ENCODE measurements around the gene MMP15. TPM values are rescaled to one million over a fixed set of nuclear protein-coding genes. Genes with fewer than 3 reads are reported as not detected.

The MMP15 gene
- total RNA-seq, 1 donor from 2014 or later: 15.4 TPM

DNA sequence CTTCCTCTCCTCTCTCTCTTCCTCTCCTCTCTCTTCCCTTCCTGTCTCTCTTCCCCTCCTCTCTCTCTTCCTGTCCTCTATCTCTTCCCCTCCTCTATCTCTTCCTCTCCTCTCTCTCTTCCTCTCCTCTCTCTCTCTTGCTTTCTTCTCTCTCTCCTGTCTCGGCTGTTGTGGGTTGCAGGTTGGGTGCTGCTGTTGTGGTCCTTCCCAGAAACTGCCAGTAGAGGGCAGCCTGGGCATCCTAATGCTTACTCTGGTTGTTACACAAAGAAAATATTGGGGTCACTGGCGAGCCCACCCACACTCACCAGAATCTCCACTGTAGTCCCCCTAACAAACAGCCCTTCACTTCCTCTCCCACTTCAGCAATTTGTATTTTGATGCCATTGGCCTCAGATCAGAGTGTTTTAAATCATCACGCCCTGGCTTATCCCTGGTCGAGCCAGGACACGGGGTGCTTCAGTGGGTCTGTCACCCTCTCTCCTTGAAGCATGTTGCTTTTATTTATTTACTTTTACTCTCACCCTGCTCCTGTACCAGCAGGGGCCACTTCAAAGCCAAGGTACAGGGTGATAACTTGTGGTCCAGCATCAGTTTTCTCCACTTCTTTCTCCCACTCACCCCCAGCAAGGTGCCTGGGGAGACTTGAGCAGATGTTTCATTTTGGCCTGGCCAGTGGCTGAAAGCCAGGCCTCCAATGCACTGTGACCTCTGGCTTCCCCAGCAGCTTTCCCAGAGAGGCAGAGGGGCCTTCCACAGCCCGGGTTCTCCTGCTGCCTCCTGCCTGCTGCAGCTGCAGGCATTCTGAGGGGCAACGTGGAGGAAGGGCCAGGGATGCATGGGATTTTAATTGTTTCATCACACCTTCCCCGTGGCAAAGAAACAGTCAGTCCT, 4.7 kb upstream of the MMP15 start:
- no peaks in the 10 kb centered on the region for H3K36me3 ChIP-seq (ENCODE audit: insufficient read depth, low read length)
- FAIRE-seq: no peak
- no peak overlapping the region for H3K4me3 Mint-ChIP-seq (ENCODE audit: unreplicated experiment)

GRCh38 chr16:58021661-58022551, 3.6 kb upstream of the MMP15 start:
- Mint-ChIP-seq H3K27ac (ENCODE audit: unreplicated experiment) (peak overlapping the region; percentile 66), H3K27me3 (ENCODE audit: low read depth, unreplicated experiment) (peaks cover 6% of the 10 kb centered on the region), H3K4me1 (ENCODE audit: low read depth, unreplicated experiment) (peaks cover 13% of the 10 kb centered on the region), H3K9me3 (ENCODE audit: unreplicated experiment) (no peaks in the 10 kb centered on the region), H3K36me3 (ENCODE audit: low read depth, unreplicated experiment) (no peaks in the 10 kb centered on the region), H3K4me3 (ENCODE audit: unreplicated experiment) (peak overlapping the region; percentile 11)
- TF ChIP-seq, protein P1, sequence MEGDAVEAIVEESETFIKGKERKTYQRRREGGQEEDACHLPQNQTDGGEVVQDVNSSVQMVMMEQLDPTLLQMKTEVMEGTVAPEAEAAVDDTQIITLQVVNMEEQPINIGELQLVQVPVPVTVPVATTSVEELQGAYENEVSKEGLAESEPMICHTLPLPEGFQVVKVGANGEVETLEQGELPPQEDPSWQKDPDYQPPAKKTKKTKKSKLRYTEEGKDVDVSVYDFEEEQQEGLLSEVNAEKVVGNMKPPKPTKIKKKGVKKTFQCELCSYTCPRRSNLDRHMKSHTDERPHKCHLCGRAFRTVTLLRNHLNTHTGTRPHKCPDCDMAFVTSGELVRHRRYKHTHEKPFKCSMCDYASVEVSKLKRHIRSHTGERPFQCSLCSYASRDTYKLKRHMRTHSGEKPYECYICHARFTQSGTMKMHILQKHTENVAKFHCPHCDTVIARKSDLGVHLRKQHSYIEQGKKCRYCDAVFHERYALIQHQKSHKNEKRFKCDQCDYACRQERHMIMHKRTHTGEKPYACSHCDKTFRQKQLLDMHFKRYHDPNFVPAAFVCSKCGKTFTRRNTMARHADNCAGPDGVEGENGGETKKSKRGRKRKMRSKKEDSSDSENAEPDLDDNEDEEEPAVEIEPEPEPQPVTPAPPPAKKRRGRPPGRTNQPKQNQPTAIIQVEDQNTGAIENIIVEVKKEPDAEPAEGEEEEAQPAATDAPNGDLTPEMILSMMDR (IDR thresholded peaks at IDR 0.05; ENCODE audit: insufficient read depth, low read depth, low read length): no peak
- no peak for TF ChIP-seq EZH2 (IDR thresholded peaks at IDR 0.05; ENCODE audit: insufficient read depth, low read length)
- H4K20me1 ChIP-seq (ENCODE audit: insufficient read depth, low read length): peaks cover 26% of the 10 kb centered on the region
- H3K4me3 ChIP-seq (ENCODE audit: insufficient read depth, low read depth, low read length): no peak overlapping the region
- H3K9ac ChIP-seq (ENCODE audit: low read length): no peak overlapping the region
- H3K27ac ChIP-seq (ENCODE audit: low read depth, low read length): no peak overlapping the region
- DNase-seq (ENCODE audit: low read depth) (peak; percentile 36), FAIRE-seq (no peak)
- H3K9me3 ChIP-seq (ENCODE audit: insufficient read depth, low read depth, low read length): no peaks in the 10 kb centered on the region
- no peaks in the 10 kb centered on the region for H3K79me2 ChIP-seq (ENCODE audit: insufficient read depth, low read length)
- no peaks in the 10 kb centered on the region for H3K36me3 ChIP-seq (ENCODE audit: insufficient read depth, low read length)
- peaks cover 12% of the 10 kb centered on the region for H3K27me3 ChIP-seq (ENCODE audit: insufficient read depth, low read length)
- H2AFZ ChIP-seq (ENCODE audit: low read depth, low read length): no peak overlapping the region
- peak overlapping the region; percentile 61 for H3K4me2 ChIP-seq (ENCODE audit: low read length)
- peaks cover 30% of the 10 kb centered on the region for H3K4me1 ChIP-seq (ENCODE audit: insufficient read depth, low read length)

More for the DNA sequence above, 4.7 kb upstream of the MMP15 start:
- Mint-ChIP-seq H3K36me3 (ENCODE audit: low read depth, unreplicated experiment) (no peaks in the 10 kb centered on the region), H3K27me3 (ENCODE audit: low read depth, unreplicated experiment) (peaks cover 6% of the 10 kb centered on the region), H3K4me1 (ENCODE audit: low read depth, unreplicated experiment) (peaks cover 13% of the 10 kb centered on the region), H3K27ac (ENCODE audit: unreplicated experiment) (peak overlapping the region; percentile 41), H3K9me3 (ENCODE audit: unreplicated experiment) (no peaks in the 10 kb centered on the region)
- Histone ChIP-seq H2AFZ (ENCODE audit: low read depth, low read length) (no peak overlapping the region), H3K27ac (ENCODE audit: low read depth, low read length) (no peak overlapping the region), H4K20me1 (ENCODE audit: insufficient read depth, low read length) (peaks cover 31% of the 10 kb centered on the region), H3K9ac (ENCODE audit: low read length) (no peak overlapping the region), H3K4me3 (ENCODE audit: insufficient read depth, low read depth, low read length) (no peak overlapping the region), H3K79me2 (ENCODE audit: insufficient read depth, low read length) (no peaks in the 10 kb centered on the region), H3K4me1 (ENCODE audit: insufficient read depth, low read length) (peaks cover 27% of the 10 kb centered on the region), H3K27me3 (ENCODE audit: insufficient read depth, low read length) (peaks cover 12% of the 10 kb centered on the region), H3K4me2 (ENCODE audit: low read length) (no peak overlapping the region), H3K9me3 (ENCODE audit: insufficient read depth, low read depth, low read length) (no peaks in the 10 kb centered on the region)
- no peak for TF ChIP-seq EZH2 (IDR thresholded peaks at IDR 0.05; ENCODE audit: insufficient read depth, low read length)
- TF ChIP-seq, protein P1 (IDR thresholded peaks at IDR 0.05; ENCODE audit: insufficient read depth, low read depth, low read length): peak; percentile 64
- no peak for DNase-seq (ENCODE audit: low read depth)

Measured in astrocyte (in vitro differentiated cells and primary cell).